Heart left ventricle (tissue), 16 donors: ENCODE data around the gene GALK1. TPM values are rescaled to one million over a fixed set of nuclear protein-coding genes. Genes with fewer than 3 reads are reported as not detected.
A peak's percentile ranks its signal among the peaks of the same experiment; 100 is the strongest.

Experiments
- ATAC-seq, 4 donors: fragments of 200-7000 bp; cut with Tn5 transposase; one replicate each; pipeline ENCODE4 v1.9.1; 2020 to 2022; ENCODE audit warnings: moderate library complexity in 4 of 4, mild to moderate bottlenecking in 3 of 4, moderate number of reproducible peaks in 1 of 4
- DNase-seq, 5 donors: peaks; one replicate each; pipeline ENCODE4 v3.0.0-alpha.2; 2020
- H3K27ac ChIP-seq, 12 donors: fragments of 200-600 bp; sonication (generic) in 4 of 12; one replicate each; pipeline versions ENCODE4 v1.5.0 to v1.8.0; 2016 to 2022; ENCODE audit warnings: mild to moderate bottlenecking in 2 of 12
- H3K27me3 ChIP-seq, 9 donors: fragments of 200-600 bp; sonication (generic) in 2 of 9; one replicate each; pipeline versions ENCODE4 v1.5.1 to v1.8.0; 2016 to 2022; ENCODE audit warnings: mild to moderate bottlenecking in 3 of 9
- H3K36me3 ChIP-seq, 9 donors: fragments of 200-600 bp; sonication (generic) in 2 of 9; one replicate each; pipeline versions ENCODE4 v1.5.0 to v1.8.0; 2018 to 2022; ENCODE audit warnings: mild to moderate bottlenecking in 2 of 9
- H3K4me1 ChIP-seq, 12 donors: fragments of 200-600 bp; sonication (generic) in 4 of 12; one replicate each; pipeline versions ENCODE4 v1.5.0 to v1.8.0; 2016 to 2022; ENCODE audit warnings: mild to moderate bottlenecking in 3 of 12
- H3K4me3 ChIP-seq, 12 donors: fragments of 200-600 bp; sonication (generic) in 4 of 12; one replicate each; pipeline versions ENCODE4 v1.5.0 to v1.8.0; 2017 to 2022; ENCODE audit warnings: mild to moderate bottlenecking in 9 of 12, moderate library complexity in 4 of 12
- H3K9me3 ChIP-seq, 12 donors: fragments of 200-600 bp; sonication (generic) in 4 of 12; one replicate each; pipeline versions ENCODE4 v1.5.0 to v1.8.0; 2016 to 2022; ENCODE audit warnings: mild to moderate bottlenecking in 1 of 12
- CTCF ChIP-seq, 12 donors: fragments of 200-600 bp; sonication (generic) in 4 of 12; IDR thresholded peaks; one replicate each; pipeline versions ENCODE4 v1.5.0 to v1.8.0; 2018 to 2022; ENCODE audit warnings: antibody characterized with exemption in 12 of 12, mild to moderate bottlenecking in 5 of 12
- POLR2A ChIP-seq, 2 donors: fragments of 450-650 bp; IDR thresholded peaks; one replicate each; pipeline ENCODE4 v1.6.1; 2017; ENCODE audit warnings: antibody characterized with exemption in 2 of 2, mild to moderate bottlenecking in 2 of 2, moderate library complexity in 2 of 2
- WGBS, 4 donors: extraction: QIAGEN DNeasy Blood & Tissue Kit in 2 of 4; methylation state at CpG; one replicate each; pipeline versions ENCODE4 v1.1.5 to v1.1.7; 2013 to 2018; 5-methylcytosine and 5-hydroxymethylcytosine counted together
- intact Hi-C, 10 donors: fragments of 100-400 bp; cut with DNase I; formaldehyde crosslinking; loops; one replicate each; pipeline versions ENCODE4 v1.11.1 to v1.14.2; 2022
- polyA plus RNA-seq, 2 donors: library from polyadenylated mRNA; stranded (reverse); fragments of 200-250 nt; gene quantifications; one replicate each; pipeline ENCODE4 v1.2.3, GENCODE V29; 2013
- total RNA-seq, 9 donors: library from RNA; depleted of rRNA in 2 of 9; stranded (reverse); fragments of >200 nt in 2 of 9; fragmentation: NEBNext Ultra II Directional in 3 of 9; extraction: Animal tissue kit (Norgen Biotek cat#: 25700) in 3 of 9; gene quantifications; one replicate each; pipeline versions ENCODE4 v1.1.0 to v1.2.4, GENCODE V29; 2016 to 2023
- donor health status: ischemic (EF 13 %, LVEDD 7.1; RV severe dilation, severe dysfunction).
- donor health status: healthy with polysubstance abuse.
- donor health status: DM: no; HTN: yes; CAD: no.
- donor health status: DM: no; HTN: no; CAD: no.
- donor health status: ischemic (EF 25% LVEDD 6.9; RV normal size, moderate dysfunction).
- donor health status: ischemic (EF 25% LVEDD 5.7; RV mildly dilated, moderate dysfunction).
- donor health status: healthy.
- donor health status: DM: yes; HTN: yes; CAD: no.
- donor health status: ischemic (EF 35%, LVEDD 5.7; RV mildly dilated, moderate dysfunction).
- donor health status: nonischemic (EF 11% LVEDD 7.7; RV severe dilation, severe dysfunction).
- donor health status: DM: yes; HTN: yes; CAD: no.
- donor health status: PGD.
- donor health status: ischemic (EF 29% LVEDD 5.4; RV normal size, mild dysfunction).
- donor health status: nonischemic (EF 23%, LVEDD 6.1; RV moderate dilation, normal function).

Gene GALK1
- total and polyA plus RNA-seq, 11 donors: 9.6 to 31.2 (median 20.1) TPM

- DNase-seq: peak in 2 of 5 donors; percentile 67 to 70
- H3K4me3 ChIP-seq: no peak overlapping the region
- TF ChIP-seq POLR2A (IDR thresholded peaks at IDR 0.05) (no peak), CTCF (IDR thresholded peaks at IDR 0.05) (no peak)
- ATAC-seq: peak; percentile 60 to 77 (median 74)
- no peaks in the 10 kb centered on the region for H3K9me3 ChIP-seq
- peaks cover 0 to 33% (median 15%) of the 10 kb centered on the region in 9 donors for H3K36me3 ChIP-seq
- 48 to 70% (median 68%) methylated on average over 4 of the region's 4 CpGs for WGBS, 4 donors
- peak overlapping the region in 6 of 12 donors; percentile 36 to 93 (median 88) for H3K27ac ChIP-seq
- intact Hi-C loops: no loop called here
- peaks cover 8 to 45% (median 32%) of the 10 kb centered on the region in 12 donors for H3K4me1 ChIP-seq
- H3K27me3 ChIP-seq: no peaks in the 10 kb centered on the region
Measured at GRCh38 chr17:75806822-75807500, 42.0 kb upstream of the GALK1 start.

- no peak overlapping the region for H3K4me3 ChIP-seq
- DNase-seq (no peak), ATAC-seq (no peak)
- WGBS, 4 donors: 90 to 100% (median 94%) methylated on average over 1 of the region's 1 CpG
- peaks cover 4 to 26% (median 16%) of the 10 kb centered on the region in 12 donors for H3K4me1 ChIP-seq
- H3K36me3 ChIP-seq: peaks cover 0 to 26% (median 13%) of the 10 kb centered on the region in 9 donors
- H3K9me3 ChIP-seq: no peaks in the 10 kb centered on the region
- no peak overlapping the region for H3K27ac ChIP-seq
- intact Hi-C loops: no loop called here
- no peaks in the 10 kb centered on the region for H3K27me3 ChIP-seq
- TF ChIP-seq CTCF (IDR thresholded peaks at IDR 0.05): no peak
- TF ChIP-seq POLR2A (IDR thresholded peaks at IDR 0.05): no peak
Measured at GRCh38 chr17:75803883-75804282, 38.9 kb upstream of the GALK1 start.

- Histone ChIP-seq H3K27me3 (no peaks in the 10 kb centered on the region), H3K27ac (no peak overlapping the region), H3K4me1 (no peaks in the 10 kb centered on the region), H3K9me3 (no peaks in the 10 kb centered on the region), H3K4me3 (no peak overlapping the region), H3K36me3 (peaks cover 0 to 66% (median 45%) of the 10 kb centered on the region in 9 donors)
- no peak for TF ChIP-seq POLR2A (IDR thresholded peaks at IDR 0.05)
- TF ChIP-seq CTCF (IDR thresholded peaks at IDR 0.05): no peak
- WGBS, 4 donors: 88 to 91% (median 89%) methylated on average over 4 of the region's 4 CpGs
- peak in 1 of 4 donors; percentile 14 for ATAC-seq
- DNase-seq: no peak
- intact Hi-C loops: no loop called here
Measured at GRCh38 chr17:75799402-75799801, 34.4 kb upstream of the GALK1 start.

- intact Hi-C loops: loop anchor here in 1 of 10 donors (2.0 kb wide), 1 partner anchor 19 kb away; no protein-coding TSS in a partner anchor
- no peaks in the 10 kb centered on the region for H3K27me3 ChIP-seq
- H3K9me3 ChIP-seq: no peaks in the 10 kb centered on the region
- H3K36me3 ChIP-seq: peaks cover 0 to 82% (median 63%) of the 10 kb centered on the region in 9 donors
- no peak overlapping the region for H3K4me3 ChIP-seq
- DNase-seq (no peak), ATAC-seq (no peak)
- WGBS, 4 donors: 93 to 96% (median 95%) methylated on average over 8 of the region's 8 CpGs
- H3K4me1 ChIP-seq: peaks cover 0 to 17% (median 0%) of the 10 kb centered on the region in 12 donors
- TF ChIP-seq CTCF (IDR thresholded peaks at IDR 0.05): no peak
- TF ChIP-seq POLR2A (IDR thresholded peaks at IDR 0.05): no peak
- no peak overlapping the region for H3K27ac ChIP-seq
Measured at GRCh38 chr17:75795820-75796607, 31.0 kb upstream of the GALK1 start.
